Central memory CD8-positive, alpha-beta T cell (primary cell): ENCODE results near the gene BPIFB2.
"Not testable (repeated sequence)": the region's sequence is repeated elsewhere in the genome, so short reads cannot be mapped to it uniquely, and the experiment has no call there.

Experiments
- ATAC-seq: fragments of 150-1000 bp; cut with Tn5 transposase; replicated peaks from 2 replicates; pipeline ENCODE4 v1.10.0; 2022; ENCODE audit warnings: mild to moderate bottlenecking, moderate FRiP score, moderate number of reproducible peaks; ENCODE audit not compliant: poor library complexity, severe bottlenecking; ENCODE audit errors: extremely low read depth
- DNase-seq, 2 donors: peaks; one replicate each; pipeline ENCODE4 v3.0.0; 2021; ENCODE audit warnings: low spot score in 2 of 2
- H3K27ac Mint-ChIP-seq: one replicate; pipeline ENCODE4 v1.8.0; 2022; ENCODE audit warnings: low read depth, mild to moderate bottlenecking, moderate library complexity, mixed read lengths
- H3K27me3 Mint-ChIP-seq: one replicate; pipeline ENCODE4 v1.8.0; 2022; ENCODE audit warnings: mixed read lengths
- H3K36me3 Mint-ChIP-seq: one replicate; pipeline ENCODE4 v1.8.0; 2022; ENCODE audit warnings: mild to moderate bottlenecking, moderate library complexity, mixed read lengths; ENCODE audit not compliant: insufficient read depth
- H3K4me1 Mint-ChIP-seq: one replicate; pipeline ENCODE4 v1.8.0; 2022; ENCODE audit warnings: mixed read lengths
- H3K4me3 Mint-ChIP-seq: one replicate; pipeline ENCODE4 v1.8.0; 2022; ENCODE audit warnings: mild to moderate bottlenecking, moderate library complexity, mixed read lengths
- H3K9me3 Mint-ChIP-seq: one replicate; pipeline ENCODE4 v1.8.0; 2022; ENCODE audit warnings: mixed read lengths

Gene BPIFB2

DNA sequence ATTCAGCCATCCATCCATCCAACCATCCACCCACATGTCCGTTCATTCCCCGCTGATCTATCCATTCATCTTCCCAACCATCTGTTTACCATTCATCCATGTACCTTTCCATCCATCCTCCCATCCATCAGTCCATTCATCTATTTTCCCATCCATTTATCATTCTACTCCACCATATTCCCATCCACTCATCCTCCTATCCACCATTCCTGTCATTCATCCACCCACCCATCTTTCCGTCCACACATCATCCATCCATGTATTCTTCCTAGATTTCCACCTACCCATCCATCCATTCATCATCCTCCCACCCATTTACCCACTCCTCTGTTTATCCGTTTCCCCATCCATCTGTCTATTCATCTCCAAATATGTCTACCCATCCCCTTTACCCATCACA lies 30.7 kb downstream of the BPIFB2 start:
- Mint-ChIP-seq H3K27me3 (no peaks in the 10 kb centered on the region), H3K4me1 (no peaks in the 10 kb centered on the region), H3K9me3 (no peaks in the 10 kb centered on the region), H3K36me3 (no peaks in the 10 kb centered on the region), H3K27ac (no peak overlapping the region), H3K4me3 (no peak overlapping the region)
- ATAC-seq (no peak), DNase-seq (no peak)

DNA sequence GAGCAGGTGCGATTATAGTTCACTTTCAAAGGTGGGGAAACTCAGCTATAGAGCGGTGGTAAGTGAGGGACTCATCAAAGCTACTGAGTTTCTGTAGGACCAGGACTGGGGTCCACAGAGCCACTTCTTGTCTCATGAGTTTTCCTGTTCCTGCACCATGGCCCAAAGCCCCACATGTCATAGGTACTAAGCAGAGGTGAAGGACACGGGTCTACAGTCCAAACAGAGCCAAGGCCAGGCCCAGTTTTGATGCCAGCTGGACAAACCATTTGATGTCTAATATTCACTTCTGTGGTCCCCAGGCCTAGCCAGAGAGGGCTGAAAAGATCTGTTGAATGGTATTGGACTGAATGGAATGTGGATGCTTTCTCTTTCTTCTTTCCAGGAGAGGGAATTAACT lies 34.9 kb downstream of the BPIFB2 start:
- ATAC-seq = no peak
- H3K9me3 Mint-ChIP-seq = peaks cover 14% of the 10 kb centered on the region
- H3K27me3 Mint-ChIP-seq = no peaks in the 10 kb centered on the region
- DNase-seq = no peak
- no peak overlapping the region for H3K27ac Mint-ChIP-seq
- H3K36me3 Mint-ChIP-seq = no peaks in the 10 kb centered on the region
- H3K4me3 Mint-ChIP-seq = no peak overlapping the region
- H3K4me1 Mint-ChIP-seq = no peaks in the 10 kb centered on the region

DNA sequence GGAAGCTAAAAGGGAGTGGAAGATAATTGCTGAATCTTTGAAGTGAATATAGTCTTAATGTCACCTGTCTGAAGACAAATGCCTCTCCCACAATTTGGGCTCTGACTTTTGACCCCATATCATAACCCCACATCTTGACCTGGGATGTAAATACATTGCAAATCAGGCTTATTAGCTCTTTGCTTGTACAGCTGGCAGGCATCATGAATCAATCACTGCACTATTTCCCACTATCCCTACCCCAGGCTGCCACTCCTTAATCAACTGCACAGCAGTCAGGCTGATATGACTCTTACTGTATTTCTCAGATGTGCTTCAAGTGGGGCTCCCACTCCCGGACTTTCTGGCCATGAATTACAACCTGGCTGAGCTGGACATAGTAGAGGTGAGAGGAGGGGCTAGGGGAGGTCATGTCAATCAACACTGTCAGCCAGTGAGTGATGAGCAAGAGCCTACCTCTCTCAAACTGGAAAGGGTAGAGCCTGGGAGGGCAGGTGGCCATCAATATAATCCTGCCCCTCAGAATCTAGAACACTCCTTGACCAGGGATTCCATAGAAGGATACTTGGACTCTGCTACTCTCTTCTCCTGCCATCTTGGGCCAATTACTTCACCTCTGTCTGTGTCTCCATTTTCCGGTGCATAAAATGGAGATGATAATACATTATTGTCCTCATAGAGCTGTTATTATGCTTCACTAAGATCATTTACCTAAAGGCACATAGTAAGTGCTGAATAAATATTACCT lies 35.7 kb downstream of the BPIFB2 start:
- Mint-ChIP-seq H3K27ac (no peak overlapping the region), H3K4me3 (no peak overlapping the region), H3K27me3 (no peaks in the 10 kb centered on the region), H3K4me1 (no peaks in the 10 kb centered on the region), H3K36me3 (no peaks in the 10 kb centered on the region), H3K9me3 (peaks cover 14% of the 10 kb centered on the region)
- no peak for DNase-seq
- ATAC-seq = no peak

DNA sequence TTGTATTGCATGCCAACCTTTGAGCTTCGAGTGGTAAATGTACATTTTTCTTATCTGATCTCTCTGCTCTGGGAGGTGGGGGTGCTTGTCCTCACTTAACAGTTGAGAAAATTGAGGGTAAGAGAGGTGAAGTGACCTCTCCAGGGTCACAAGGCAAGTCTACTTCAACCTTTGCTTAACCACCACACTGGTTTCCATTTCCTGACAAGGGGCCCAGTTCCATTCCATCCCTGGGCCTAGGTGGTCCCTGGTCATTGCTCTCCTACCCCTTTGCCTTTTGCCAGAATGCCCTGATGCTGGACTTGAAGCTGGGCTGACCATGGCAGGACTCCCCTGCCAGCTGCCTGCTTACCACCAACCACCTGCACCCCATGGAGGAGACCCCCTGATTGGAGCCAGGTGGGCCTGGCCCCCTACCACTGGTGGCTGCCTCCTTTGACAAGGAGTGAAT lies 36.3 kb downstream of the BPIFB2 start:
- Mint-ChIP-seq H3K27me3 (no peaks in the 10 kb centered on the region), H3K27ac (no peak overlapping the region), H3K4me3 (no peak overlapping the region), H3K9me3 (peaks cover 14% of the 10 kb centered on the region), H3K4me1 (no peaks in the 10 kb centered on the region), H3K36me3 (no peaks in the 10 kb centered on the region)
- ATAC-seq = no peak
- no peak for DNase-seq

DNA sequence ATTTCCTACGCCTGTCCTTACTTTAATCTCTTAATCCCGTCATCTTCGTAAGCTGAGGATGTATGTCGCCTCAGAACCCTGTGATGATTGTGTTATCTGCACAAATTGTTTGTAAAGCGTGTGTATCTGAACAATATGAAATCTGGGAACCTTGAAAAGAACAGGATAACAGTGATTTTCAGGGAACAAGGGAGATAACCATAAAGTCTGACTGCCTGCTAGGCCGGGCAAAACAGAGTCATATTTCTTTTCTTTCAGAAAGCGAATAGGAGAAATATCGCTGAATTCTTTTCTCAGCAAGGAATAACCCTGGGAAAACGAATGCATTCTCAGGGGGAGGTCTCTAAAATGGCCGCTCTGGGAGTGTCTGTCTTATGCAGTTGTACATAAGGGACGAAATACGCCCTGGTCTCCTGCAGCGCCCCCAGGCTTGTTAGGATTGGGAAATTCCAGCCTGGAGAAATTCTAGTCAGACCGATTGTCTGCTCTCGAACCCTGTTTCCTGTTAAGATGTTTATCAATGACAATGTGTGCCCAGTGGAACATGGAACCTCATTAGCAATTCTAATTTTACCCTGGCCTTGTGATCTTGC lies 37.7 kb downstream of the BPIFB2 start:
- ATAC-seq, H3K4me1 Mint-ChIP-seq: not testable (repeated sequence)

DNA sequence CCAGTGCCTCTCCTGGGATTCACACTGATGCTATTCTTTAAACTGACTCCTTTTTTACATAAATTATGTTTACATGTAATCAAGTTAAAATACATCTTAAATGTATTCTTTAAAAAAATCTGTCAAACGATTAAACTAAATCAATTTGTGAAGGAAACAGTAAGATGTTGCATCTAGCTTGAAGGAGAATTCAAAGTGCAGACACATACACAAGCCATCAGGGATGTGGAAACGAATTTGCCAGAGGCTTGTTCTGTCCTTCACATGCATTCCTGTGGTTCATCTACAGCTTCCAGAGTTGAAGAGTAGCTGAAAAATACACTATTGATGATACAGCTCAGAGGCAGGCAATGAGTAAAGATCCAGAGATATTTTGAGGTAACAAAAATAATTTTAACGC lies 38.9 kb downstream of the BPIFB2 start:
- no peak for DNase-seq
- peaks cover 14% of the 10 kb centered on the region for H3K9me3 Mint-ChIP-seq
- no peaks in the 10 kb centered on the region for H3K36me3 Mint-ChIP-seq
- no peak overlapping the region for H3K4me3 Mint-ChIP-seq
- ATAC-seq = no peak
- no peak overlapping the region for H3K27ac Mint-ChIP-seq
- H3K4me1 Mint-ChIP-seq = no peaks in the 10 kb centered on the region
- H3K27me3 Mint-ChIP-seq = no peaks in the 10 kb centered on the region

More for the DNA sequence above, 37.7 kb downstream of the BPIFB2 start:
- not testable (repeated sequence) for DNase-seq, H3K27ac Mint-ChIP-seq, H3K4me3 Mint-ChIP-seq, H3K27me3 Mint-ChIP-seq, H3K36me3 Mint-ChIP-seq
- peaks cover 14% of the 10 kb centered on the region for H3K9me3 Mint-ChIP-seq

DNA sequence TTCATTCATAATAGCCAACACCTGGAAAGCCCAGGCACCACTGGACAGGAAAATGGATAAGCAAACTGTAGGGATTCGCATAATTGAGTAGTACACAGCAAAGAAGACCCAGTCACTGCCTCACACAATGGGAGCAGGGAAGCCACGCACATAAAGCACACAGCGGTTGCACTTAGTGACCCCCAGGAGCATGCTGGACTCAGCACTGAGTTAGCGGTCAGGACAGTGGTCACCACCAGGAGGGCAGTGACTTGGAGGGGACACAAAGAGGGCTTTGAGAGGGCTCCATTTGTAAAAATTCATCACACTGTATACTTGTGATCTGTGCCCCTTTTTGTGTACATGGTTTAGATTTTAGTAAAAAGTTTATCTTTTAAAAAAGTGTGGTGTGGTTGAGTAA lies 43.8 kb downstream of the BPIFB2 start:
- H3K9me3 Mint-ChIP-seq = peaks cover 3% of the 10 kb centered on the region
- DNase-seq (no peak), ATAC-seq (no peak)
- H3K27me3 Mint-ChIP-seq = no peaks in the 10 kb centered on the region
- no peaks in the 10 kb centered on the region for H3K36me3 Mint-ChIP-seq
- H3K27ac Mint-ChIP-seq = no peak overlapping the region
- no peak overlapping the region for H3K4me3 Mint-ChIP-seq
- no peaks in the 10 kb centered on the region for H3K4me1 Mint-ChIP-seq

DNA sequence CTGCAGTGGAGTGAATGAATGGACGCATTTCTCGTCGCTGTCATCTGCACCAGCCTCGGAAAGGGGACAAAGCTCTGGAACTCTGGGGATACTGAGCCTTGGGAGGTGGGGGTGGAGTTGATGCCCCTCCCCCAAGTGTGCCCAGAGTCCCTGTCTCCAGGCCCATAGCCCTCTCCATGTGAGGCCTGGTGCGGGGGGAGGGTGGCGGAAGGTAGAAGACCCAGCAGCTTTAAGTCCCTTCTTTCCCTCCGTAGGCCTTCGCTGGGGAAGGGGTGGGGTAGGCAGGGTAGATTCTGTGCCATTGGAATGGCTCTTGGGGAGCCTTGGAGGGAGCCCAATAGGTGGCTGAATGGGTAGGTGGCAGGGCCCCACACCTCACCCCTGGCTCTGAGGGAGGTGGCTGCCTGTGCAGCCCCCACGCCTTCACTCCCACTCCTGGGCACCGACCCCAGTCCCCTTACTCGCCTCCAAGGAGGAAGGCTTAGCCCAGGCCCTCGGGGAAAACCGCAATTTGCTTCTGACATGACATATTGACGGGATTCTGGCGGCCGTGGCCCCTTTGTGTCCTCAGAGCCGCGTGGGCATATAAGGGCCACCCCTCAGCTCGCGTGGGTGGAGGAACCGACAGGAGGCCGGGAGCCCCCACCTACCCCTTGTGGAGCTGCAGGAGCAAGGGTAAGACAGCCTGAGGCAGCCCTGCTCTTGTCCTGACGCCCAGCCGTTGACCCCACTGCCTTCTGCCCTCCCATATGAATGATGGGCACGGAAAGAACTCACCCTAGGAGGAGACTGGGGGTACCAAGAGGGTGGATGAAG lies 46.0 kb downstream of the BPIFB2 start, which contains the start of gene BPIFB3:
BPIFB3 (plus strand) TSS at position 613 of the 816 bp plus-strand sequence. CDS start 1,533 bp downstream, outside the sequence.
- Mint-ChIP-seq H3K9me3 (no peaks in the 10 kb centered on the region), H3K27me3 (no peaks in the 10 kb centered on the region), H3K36me3 (no peaks in the 10 kb centered on the region), H3K4me1 (no peaks in the 10 kb centered on the region), H3K4me3 (no peak within 1 kb of the TSS), H3K27ac (no peak within 1 kb of the TSS)
- no peak for ATAC-seq
- no peak for DNase-seq

DNA sequence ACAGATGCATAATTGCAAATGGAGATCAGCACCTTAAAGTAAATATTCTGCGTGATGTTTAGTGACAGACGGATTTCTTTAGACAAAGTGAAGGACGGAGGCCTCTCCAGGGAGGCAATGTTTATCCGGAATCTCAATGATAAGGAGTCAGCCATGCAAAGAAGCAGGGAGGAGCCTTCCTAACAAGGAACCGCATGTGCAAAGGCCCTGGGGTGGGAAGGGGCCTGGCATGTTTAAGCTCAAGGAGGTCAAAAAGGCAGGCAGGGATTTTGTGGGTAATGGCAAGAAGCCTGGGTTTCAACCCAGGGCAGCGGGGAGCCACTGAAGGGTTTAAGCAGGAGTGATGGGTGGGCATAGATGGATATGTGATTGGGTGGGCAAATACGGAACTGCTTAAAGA lies 46.9 kb downstream of the BPIFB2 start:
- DNase-seq (no peak), ATAC-seq (no peak)
- H3K4me1 Mint-ChIP-seq = no peaks in the 10 kb centered on the region
- no peaks in the 10 kb centered on the region for H3K9me3 Mint-ChIP-seq
- no peak overlapping the region for H3K4me3 Mint-ChIP-seq
- H3K27me3 Mint-ChIP-seq = no peaks in the 10 kb centered on the region
- H3K36me3 Mint-ChIP-seq = no peaks in the 10 kb centered on the region
- H3K27ac Mint-ChIP-seq = no peak overlapping the region

DNA sequence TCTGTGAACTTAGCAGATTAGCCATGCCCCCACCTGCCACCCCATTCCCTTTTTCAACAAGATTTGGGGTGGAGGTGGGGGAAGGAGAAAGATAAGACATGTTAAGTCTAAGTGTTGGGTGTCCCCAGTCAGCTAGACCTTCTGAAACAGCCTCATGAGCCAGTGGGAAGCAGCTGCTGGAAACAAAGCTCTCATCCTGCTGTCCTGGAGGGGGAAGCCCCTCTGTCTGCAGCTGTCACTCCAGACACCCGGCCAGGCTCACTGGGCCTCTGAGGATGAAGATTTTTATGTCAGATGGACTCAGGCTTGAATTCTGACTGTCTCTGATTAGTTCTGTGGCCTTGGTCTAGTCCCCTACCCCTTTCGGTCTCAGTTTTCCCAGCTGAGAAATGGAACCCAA lies 47.3 kb downstream of the BPIFB2 start:
- Mint-ChIP-seq H3K9me3 (no peaks in the 10 kb centered on the region), H3K36me3 (no peaks in the 10 kb centered on the region), H3K4me1 (no peaks in the 10 kb centered on the region), H3K4me3 (no peak overlapping the region), H3K27me3 (no peaks in the 10 kb centered on the region), H3K27ac (no peak overlapping the region)
- DNase-seq (no peak), ATAC-seq (no peak)

DNA sequence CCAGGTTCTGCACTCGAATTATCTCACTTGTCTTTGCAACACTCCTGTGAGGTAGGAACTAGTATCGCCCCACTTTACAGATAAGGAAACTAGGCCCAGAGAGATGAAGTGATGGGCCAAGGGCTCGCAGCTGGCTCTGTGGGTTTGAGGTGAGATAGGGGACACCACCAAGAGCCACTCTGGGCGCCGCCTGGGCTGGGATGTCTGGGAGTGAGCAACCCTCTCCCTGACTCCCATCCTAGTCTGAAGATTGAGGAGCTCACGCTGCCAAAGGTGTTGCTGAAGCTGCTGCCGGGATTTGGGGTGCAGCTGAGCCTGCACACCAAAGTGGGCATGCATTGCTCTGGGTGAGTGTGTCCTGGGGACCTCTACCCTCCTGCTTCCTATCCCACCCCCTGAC lies 51.6 kb downstream of the BPIFB2 start:
- DNase-seq (no peak), ATAC-seq (no peak)
- H3K9me3 Mint-ChIP-seq = no peaks in the 10 kb centered on the region
- no peak overlapping the region for H3K27ac Mint-ChIP-seq
- no peaks in the 10 kb centered on the region for H3K27me3 Mint-ChIP-seq
- no peak overlapping the region for H3K4me3 Mint-ChIP-seq
- no peaks in the 10 kb centered on the region for H3K4me1 Mint-ChIP-seq
- H3K36me3 Mint-ChIP-seq = no peaks in the 10 kb centered on the region

DNA sequence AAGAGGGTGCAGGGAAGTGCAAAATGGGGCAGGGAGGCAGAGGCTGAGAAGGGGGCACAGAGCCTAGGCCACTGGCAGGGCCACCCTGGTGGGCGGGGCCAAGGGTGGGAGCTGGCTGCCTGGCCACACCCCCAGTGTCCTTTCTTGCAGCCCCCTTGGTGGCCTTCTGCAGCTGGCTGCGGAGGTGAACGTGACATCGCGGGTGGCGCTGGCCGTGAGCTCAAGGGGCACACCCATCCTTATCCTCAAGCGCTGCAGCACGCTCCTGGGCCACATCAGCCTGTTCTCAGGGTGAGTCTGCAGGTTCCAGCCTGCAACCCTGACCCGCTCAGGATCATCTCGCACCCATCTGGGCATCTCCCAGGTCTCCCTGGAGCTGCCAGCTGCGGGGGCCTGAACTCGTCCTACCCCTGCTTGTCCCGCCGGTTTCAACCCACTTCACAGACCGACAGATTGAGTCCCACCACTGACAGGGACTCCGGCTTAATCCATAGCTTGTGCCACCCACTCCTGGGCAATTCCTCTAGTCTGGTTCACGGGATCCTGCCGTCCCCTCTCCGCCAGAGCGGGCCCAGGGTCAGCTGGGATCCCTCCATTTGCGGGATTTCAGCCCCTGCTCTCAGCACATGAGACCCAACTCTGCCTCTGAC lies 52.4 kb downstream of the BPIFB2 start:
- no peaks in the 10 kb centered on the region for H3K4me1 Mint-ChIP-seq
- no peak overlapping the region for H3K27ac Mint-ChIP-seq
- no peaks in the 10 kb centered on the region for H3K27me3 Mint-ChIP-seq
- ATAC-seq (no peak), DNase-seq (no peak)
- no peaks in the 10 kb centered on the region for H3K36me3 Mint-ChIP-seq
- no peak overlapping the region for H3K4me3 Mint-ChIP-seq
- H3K9me3 Mint-ChIP-seq = no peaks in the 10 kb centered on the region
